ENCODE data around the gene TMEM163. TPM values are rescaled to one million over a fixed set of nuclear protein-coding genes. Genes with fewer than 3 reads are reported as not detected.

The TMEM163 gene
- total RNA-seq, 1 donor from 2014 or later, result 0.21 TPM

DNA sequence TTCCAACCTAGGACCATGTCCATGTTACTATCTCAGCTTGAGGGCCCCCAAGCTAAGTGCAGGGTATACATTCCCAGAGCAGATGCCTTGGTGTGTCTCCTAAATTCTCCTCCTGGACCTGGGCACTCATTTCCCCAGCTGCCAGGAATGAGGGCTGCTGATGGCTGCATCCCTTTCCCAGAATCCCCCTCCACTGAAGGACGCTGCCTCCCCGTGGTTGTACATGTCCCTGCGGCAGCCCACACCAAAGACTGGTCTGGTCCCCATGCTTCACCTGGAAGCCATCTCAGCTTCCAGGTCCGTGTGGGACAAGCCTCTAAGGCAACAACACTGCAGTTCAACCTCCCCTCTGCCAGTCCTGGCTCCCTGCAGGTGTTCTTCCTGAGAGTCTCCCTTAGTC, 14.6 kb downstream of the TMEM163 start:
- peaks cover 43% of the 10 kb centered on the region for H3K27me3 Mint-ChIP-seq (ENCODE audit: insufficient read depth)
- intact Hi-C loops (cut with micrococcal nuclease), result no loop called here
- H3K27ac Mint-ChIP-seq, result no peak overlapping the region
- no peak overlapping the region for H3K4me3 Mint-ChIP-seq
- H3K9me3 Mint-ChIP-seq, result no peaks in the 10 kb centered on the region
- DNase-seq (ENCODE audit: low spot score), result no peak
- peaks cover 7% of the 10 kb centered on the region for H3K4me1 Mint-ChIP-seq (ENCODE audit: low read depth)
- H3K36me3 Mint-ChIP-seq (ENCODE audit: low read depth), result no peaks in the 10 kb centered on the region

DNA sequence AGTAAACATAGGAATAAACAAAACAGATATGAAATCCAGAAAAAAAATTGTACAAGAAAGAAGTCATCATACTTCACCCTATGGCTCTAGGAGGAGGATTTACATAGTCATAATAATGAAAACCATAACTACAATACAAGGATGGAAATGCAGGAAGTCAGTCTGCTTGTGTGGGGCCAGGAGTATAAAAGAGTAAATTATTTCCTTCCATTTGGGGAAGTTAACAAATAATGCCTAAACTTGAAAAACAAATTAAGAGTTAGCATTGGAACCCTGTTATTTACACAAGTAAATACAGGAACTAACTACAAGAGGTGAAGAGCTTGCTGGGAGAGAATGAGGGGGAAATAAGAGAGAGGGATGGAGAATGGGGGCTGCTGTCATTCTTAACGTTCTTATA, 15.4 kb downstream of the TMEM163 start:
- H3K27ac Mint-ChIP-seq, result no peak overlapping the region
- intact Hi-C loops (cut with micrococcal nuclease), result no loop called here
- H3K27me3 Mint-ChIP-seq (ENCODE audit: insufficient read depth), result peaks cover 38% of the 10 kb centered on the region
- H3K9me3 Mint-ChIP-seq, result no peaks in the 10 kb centered on the region
- no peaks in the 10 kb centered on the region for H3K36me3 Mint-ChIP-seq (ENCODE audit: low read depth)
- no peak for DNase-seq (ENCODE audit: low spot score)
- no peak overlapping the region for H3K4me3 Mint-ChIP-seq
- peaks cover 7% of the 10 kb centered on the region for H3K4me1 Mint-ChIP-seq (ENCODE audit: low read depth)

DNA sequence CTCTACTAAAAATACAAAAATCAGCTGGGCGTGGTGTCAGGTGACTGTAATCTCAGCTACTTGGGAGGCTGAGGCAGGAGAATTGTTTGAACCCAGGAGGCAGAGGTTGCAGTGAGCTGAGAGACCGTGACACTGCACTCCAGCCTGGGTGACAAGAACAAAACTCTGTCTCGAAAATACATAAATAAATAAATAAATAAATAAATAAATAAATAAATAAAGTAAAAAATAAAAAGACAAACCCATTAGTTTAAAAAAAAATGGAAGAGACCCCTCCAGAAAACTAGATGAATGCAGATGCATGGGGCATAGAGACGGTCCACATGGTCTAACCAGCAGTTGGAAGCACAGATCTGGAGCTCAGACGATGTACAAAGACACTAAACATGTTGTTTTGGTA, 18.1 kb downstream of the TMEM163 start:
- peaks cover 28% of the 10 kb centered on the region for H3K27me3 Mint-ChIP-seq (ENCODE audit: insufficient read depth)
- H3K27ac Mint-ChIP-seq, result no peak overlapping the region
- H3K4me3 Mint-ChIP-seq, result no peak overlapping the region
- no peaks in the 10 kb centered on the region for H3K9me3 Mint-ChIP-seq
- H3K4me1 Mint-ChIP-seq (ENCODE audit: low read depth), result no peaks in the 10 kb centered on the region
- DNase-seq (ENCODE audit: low spot score), result no peak
- H3K36me3 Mint-ChIP-seq (ENCODE audit: low read depth), result no peaks in the 10 kb centered on the region
- intact Hi-C loops (cut with micrococcal nuclease), result no loop called here

DNA sequence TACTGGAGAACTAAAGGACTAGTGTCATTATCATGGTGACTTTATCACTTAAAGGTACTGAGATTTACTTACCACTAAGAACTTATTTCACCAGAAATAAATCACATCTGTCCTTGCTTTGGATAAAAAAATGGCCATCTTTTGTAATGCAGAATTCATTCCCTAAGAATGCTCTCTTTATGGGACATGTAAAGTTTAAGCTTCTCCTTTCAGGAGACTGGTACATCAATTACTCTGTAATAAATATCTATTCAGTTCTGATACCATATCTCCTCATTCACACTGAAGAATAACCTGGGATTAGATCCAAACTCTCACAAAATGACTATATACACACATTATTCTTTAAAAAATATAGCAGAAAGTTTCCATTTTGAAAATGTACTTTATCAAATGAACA, 24.4 kb downstream of the TMEM163 start:
- Mint-ChIP-seq H3K27me3 (ENCODE audit: insufficient read depth) (peaks cover 16% of the 10 kb centered on the region), H3K4me1 (ENCODE audit: low read depth) (no peaks in the 10 kb centered on the region)

DNA sequence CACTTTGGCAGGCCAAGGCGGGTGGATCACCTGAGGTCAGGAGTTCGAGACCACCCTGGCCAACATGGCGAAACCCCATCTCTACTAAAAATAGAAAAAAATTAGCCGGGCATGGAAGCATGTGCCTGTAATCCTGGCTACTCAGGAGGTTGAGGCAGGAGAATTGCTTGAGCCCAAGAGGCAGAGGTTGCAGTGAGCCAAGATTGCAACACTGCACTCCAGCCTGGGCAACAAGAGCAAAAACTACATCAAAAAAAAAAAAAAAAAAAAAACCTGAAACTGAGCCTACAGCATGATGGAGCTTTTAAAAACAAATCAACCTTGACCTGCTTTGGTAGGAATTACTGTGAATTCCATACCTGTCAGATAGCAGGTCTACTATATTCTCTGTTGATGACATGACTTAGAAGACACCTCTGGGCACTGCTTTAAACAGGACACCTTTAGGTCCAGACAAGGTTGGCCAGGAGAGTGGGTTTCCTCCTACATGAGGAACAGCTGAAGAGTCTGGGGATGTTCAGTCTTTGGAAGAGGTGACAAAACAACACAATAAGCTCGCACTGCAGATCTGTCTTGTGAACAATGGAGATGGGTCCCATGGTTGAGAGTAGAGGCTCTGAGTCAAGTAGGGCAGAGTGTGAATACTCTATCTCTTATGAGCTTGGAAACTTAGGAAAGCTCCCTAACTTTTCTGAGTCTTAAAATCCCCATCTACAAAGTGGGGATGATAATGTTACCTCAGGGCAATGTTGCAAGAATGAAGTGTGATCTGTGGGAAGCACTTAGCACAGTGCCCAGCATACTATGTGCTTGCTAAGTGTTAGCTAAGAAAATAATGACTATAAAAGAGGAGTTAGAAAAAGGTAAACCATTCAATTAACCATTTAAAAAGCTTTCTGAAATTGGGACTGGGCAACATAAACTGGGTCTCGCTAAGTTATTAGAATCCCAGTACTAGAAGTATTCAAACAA, 25.2 kb downstream of the TMEM163 start:
- no peak overlapping the region for H3K27ac Mint-ChIP-seq
- peaks cover 14% of the 10 kb centered on the region for H3K27me3 Mint-ChIP-seq (ENCODE audit: insufficient read depth)
- no peak overlapping the region for H3K4me3 Mint-ChIP-seq
- intact Hi-C loops (cut with micrococcal nuclease), result no loop called here
- DNase-seq (ENCODE audit: low spot score), result no peak
- H3K9me3 Mint-ChIP-seq, result no peaks in the 10 kb centered on the region
- no peaks in the 10 kb centered on the region for H3K36me3 Mint-ChIP-seq (ENCODE audit: low read depth)
- H3K4me1 Mint-ChIP-seq (ENCODE audit: low read depth), result no peaks in the 10 kb centered on the region

More for the DNA sequence above, 24.4 kb downstream of the TMEM163 start:
- Mint-ChIP-seq H3K27ac (no peak overlapping the region), H3K9me3 (no peaks in the 10 kb centered on the region), H3K36me3 (ENCODE audit: low read depth) (no peaks in the 10 kb centered on the region), H3K4me3 (no peak overlapping the region)
- intact Hi-C loops (cut with micrococcal nuclease), result no loop called here
- DNase-seq (ENCODE audit: low spot score), result no peak

DNA sequence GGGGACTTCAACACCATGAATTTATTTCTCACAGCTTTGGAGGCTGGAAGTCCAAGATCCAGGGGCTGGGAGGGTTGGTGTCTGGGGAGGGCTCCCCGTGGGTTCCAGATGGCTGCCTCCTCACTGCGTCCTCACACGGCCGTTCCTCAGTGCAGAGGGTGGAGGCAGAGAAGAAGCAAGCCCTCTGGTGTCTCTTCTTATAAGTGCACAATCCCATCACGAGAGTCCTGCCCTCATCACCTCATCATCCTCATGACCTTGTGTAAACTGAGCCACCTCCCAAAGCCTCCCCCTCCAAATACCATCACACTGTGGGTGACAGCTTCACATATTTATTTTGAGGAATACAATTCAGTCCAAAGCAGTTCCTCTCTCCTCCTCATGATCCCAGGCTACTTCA, 26.3 kb downstream of the TMEM163 start:
- no peaks in the 10 kb centered on the region for H3K36me3 Mint-ChIP-seq (ENCODE audit: low read depth)
- peaks cover 18% of the 10 kb centered on the region for H3K27me3 Mint-ChIP-seq (ENCODE audit: insufficient read depth)
- no peak overlapping the region for H3K27ac Mint-ChIP-seq
- H3K9me3 Mint-ChIP-seq, result no peaks in the 10 kb centered on the region
- DNase-seq (ENCODE audit: low spot score), result no peak
- intact Hi-C loops (cut with micrococcal nuclease), result no loop called here
- H3K4me1 Mint-ChIP-seq (ENCODE audit: low read depth), result no peaks in the 10 kb centered on the region
- no peak overlapping the region for H3K4me3 Mint-ChIP-seq

DNA sequence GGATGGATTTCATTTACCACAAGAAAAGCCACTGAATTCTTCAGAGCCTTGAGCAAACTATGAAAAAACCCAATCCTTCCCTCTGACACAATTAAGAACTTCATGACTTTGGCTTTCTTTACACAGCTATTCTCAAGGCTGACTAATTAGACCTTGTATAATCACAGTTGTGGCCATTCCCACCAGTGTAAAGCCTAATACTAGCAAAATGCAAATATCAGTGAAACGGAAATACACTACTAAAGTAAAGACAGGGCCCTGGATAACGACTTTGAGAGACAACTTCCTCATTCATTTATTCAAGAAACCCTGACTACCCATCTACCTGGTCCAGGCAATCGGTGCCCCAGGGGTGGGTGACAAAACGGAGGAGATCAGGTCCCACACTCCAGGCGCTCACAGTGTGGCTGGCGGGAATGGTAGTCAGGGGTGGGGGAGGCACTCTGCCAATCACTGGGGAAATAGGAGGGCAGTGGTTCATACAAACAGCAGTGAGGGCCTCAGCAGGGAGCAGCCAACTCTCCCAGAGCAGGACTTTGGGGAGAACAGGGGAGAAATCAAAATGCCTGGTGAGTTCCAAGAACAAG, 28.1 kb downstream of the TMEM163 start:
- H3K36me3 Mint-ChIP-seq (ENCODE audit: low read depth), result no peaks in the 10 kb centered on the region
- H3K4me3 Mint-ChIP-seq, result no peak overlapping the region
- H3K9me3 Mint-ChIP-seq, result no peaks in the 10 kb centered on the region
- H3K27ac Mint-ChIP-seq, result no peak overlapping the region
- no peak for DNase-seq (ENCODE audit: low spot score)
- intact Hi-C loops (cut with micrococcal nuclease), result no loop called here
- H3K27me3 Mint-ChIP-seq (ENCODE audit: insufficient read depth), result peaks cover 15% of the 10 kb centered on the region
- H3K4me1 Mint-ChIP-seq (ENCODE audit: low read depth), result no peaks in the 10 kb centered on the region

DNA sequence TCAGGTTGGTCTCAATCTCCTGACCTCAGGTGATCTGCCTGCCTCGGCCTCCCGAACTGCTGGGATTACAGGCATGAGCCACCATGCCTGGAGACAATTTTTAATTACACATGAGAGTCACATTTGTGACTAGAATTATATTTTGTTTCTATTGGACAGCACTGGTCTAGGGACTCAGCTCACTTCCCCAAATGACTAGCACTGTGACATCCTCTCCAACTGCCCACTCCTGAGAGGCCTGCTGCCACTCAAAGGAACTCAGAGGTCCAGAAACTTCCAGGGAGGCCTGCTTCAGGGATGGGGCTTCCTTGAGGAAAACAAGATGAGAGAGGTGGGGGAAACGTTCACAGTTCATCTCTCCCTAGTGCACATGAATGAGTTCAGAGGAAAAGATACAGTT, 29.5 kb downstream of the TMEM163 start:
- no peak for DNase-seq (ENCODE audit: low spot score)
- intact Hi-C loops (cut with micrococcal nuclease), result loop anchor here (10.0 kb wide), 1 partner anchor 405 kb away; no protein-coding TSS in a partner anchor
- Mint-ChIP-seq H3K4me3 (no peak overlapping the region), H3K9me3 (no peaks in the 10 kb centered on the region), H3K27ac (no peak overlapping the region), H3K27me3 (ENCODE audit: insufficient read depth) (peaks cover 12% of the 10 kb centered on the region), H3K4me1 (ENCODE audit: low read depth) (peaks cover under 1% of the 10 kb centered on the region), H3K36me3 (ENCODE audit: low read depth) (no peaks in the 10 kb centered on the region)

DNA sequence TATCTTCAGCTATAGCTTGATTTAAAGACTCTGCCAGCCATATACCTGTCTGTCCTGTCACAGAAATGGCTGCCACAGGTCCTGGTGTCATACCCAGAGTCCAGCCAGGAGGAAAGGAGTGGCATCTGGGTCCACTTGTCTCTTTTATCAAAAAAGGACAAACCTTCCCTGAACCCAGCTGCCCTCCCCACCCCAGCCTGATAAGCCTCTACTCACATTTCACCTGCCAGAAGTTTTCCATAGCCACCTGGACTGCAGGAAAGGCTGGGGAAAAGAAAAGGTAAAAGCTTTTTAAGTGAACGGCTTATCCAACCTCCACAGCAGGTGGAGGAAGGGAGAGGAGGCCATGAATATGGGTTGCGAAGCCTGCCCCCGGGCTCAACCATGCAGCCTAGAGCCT, 32.8 kb downstream of the TMEM163 start:
- intact Hi-C loops (cut with micrococcal nuclease), result loop anchor here (10.0 kb wide), 1 partner anchor 401 kb away; no protein-coding TSS in a partner anchor
- Mint-ChIP-seq H3K9me3 (peaks cover 6% of the 10 kb centered on the region), H3K36me3 (ENCODE audit: low read depth) (peaks cover 6% of the 10 kb centered on the region), H3K4me3 (no peak overlapping the region), H3K4me1 (ENCODE audit: low read depth) (peaks cover 33% of the 10 kb centered on the region), H3K27ac (no peak overlapping the region), H3K27me3 (ENCODE audit: insufficient read depth) (peaks cover 12% of the 10 kb centered on the region)
- DNase-seq (ENCODE audit: low spot score), result no peak

DNA sequence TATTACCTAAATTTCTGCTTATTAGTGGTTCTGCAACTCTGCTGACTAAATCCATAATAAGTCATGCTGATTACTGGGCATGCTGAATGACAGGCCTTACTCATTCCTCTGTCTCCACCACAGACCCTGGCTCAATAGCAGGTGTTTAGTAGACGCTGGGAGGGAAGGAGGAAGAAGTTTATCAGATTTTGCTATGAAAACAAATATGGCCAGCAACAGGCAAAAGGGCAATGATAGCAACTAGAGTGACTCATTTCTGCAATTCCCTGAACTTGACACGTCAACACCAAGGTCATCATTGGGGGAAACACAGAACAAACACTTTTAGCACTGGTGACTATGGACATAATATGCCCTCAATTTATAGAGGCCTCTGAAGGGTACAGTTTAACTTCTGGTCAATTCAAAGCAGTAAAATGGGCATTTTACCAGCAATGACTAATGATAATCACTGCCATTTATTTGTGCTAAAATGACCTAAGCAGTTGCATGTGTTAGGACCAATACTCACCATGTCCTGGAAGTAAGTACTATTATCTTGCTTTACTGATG, 35.2 kb downstream of the TMEM163 start:
- Mint-ChIP-seq H3K9me3 (peaks cover 6% of the 10 kb centered on the region), H3K4me1 (ENCODE audit: low read depth) (peaks cover 53% of the 10 kb centered on the region), H3K27me3 (ENCODE audit: insufficient read depth) (peaks cover 12% of the 10 kb centered on the region), H3K27ac (no peak overlapping the region), H3K36me3 (ENCODE audit: low read depth) (peaks cover 6% of the 10 kb centered on the region), H3K4me3 (no peak overlapping the region)
- intact Hi-C loops (cut with micrococcal nuclease), result loop anchor here (1.0 to 10.0 kb wide), 5 partner anchors 13 to 450 kb away; partner anchors contain the start of gene CCNT2
- DNase-seq (ENCODE audit: low spot score), result no peak

DNA sequence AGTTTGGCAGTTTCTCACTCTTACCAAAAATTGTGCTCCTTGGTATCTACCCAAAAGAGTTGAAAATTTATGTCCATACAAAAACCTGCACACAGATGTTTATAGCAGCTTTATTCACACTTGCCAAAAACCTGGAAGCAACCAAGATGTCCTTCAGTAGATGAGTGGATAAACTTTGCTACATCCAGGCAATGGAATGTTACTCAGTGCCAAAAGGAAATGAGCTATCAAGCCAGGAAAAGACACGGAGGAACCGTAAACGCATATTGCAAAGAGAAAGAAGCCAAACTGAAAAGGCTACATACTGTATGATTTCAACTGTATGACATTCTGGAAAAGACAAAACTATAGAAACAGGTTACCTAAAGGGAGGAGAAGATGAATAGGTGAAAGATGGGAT, 36.1 kb downstream of the TMEM163 start:
- no peak for DNase-seq (ENCODE audit: low spot score)
- H3K27ac Mint-ChIP-seq, result no peak overlapping the region
- intact Hi-C loops (cut with micrococcal nuclease), result loop anchor here (1.0 to 10.0 kb wide), 5 partner anchors 12 to 449 kb away; partner anchors contain the start of gene CCNT2
- no peak overlapping the region for H3K4me3 Mint-ChIP-seq
- H3K4me1 Mint-ChIP-seq (ENCODE audit: low read depth), result peaks cover 62% of the 10 kb centered on the region
- peaks cover 6% of the 10 kb centered on the region for H3K9me3 Mint-ChIP-seq
- H3K36me3 Mint-ChIP-seq (ENCODE audit: low read depth), result peaks cover 6% of the 10 kb centered on the region
- peaks cover 8% of the 10 kb centered on the region for H3K27me3 Mint-ChIP-seq (ENCODE audit: insufficient read depth)

DNA sequence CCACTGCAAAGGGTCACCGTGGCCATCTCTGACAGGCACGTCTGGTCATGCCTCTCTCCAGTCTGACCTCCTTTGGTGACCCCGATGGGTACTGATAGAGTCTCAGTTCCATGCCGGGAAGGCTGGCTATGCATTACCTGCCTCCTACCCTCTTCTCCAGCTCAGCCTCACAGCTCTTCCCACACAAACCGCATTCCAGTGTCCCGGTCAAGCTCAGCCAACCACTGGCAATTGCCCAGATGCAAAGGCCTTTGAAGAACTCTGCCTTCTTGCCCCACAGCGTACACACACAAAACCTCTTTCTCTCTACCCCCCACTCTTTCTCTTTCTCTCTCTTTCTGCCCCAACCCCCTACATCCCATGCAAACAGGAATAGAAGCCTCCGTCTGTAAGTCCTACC, 37.6 kb downstream of the TMEM163 start:
- Mint-ChIP-seq H3K4me3 (no peak overlapping the region), H3K4me1 (ENCODE audit: low read depth) (peaks cover 77% of the 10 kb centered on the region), H3K27me3 (ENCODE audit: insufficient read depth) (peaks cover 8% of the 10 kb centered on the region), H3K9me3 (peaks cover 6% of the 10 kb centered on the region), H3K36me3 (ENCODE audit: low read depth) (peaks cover 11% of the 10 kb centered on the region), H3K27ac (no peak overlapping the region)
- intact Hi-C loops (cut with micrococcal nuclease), result loop anchor here (5.0 to 10.0 kb wide), 2 partner anchors 236 to 396 kb away; partner anchors contain the start of gene CCNT2
- DNase-seq (ENCODE audit: low spot score), result no peak

DNA sequence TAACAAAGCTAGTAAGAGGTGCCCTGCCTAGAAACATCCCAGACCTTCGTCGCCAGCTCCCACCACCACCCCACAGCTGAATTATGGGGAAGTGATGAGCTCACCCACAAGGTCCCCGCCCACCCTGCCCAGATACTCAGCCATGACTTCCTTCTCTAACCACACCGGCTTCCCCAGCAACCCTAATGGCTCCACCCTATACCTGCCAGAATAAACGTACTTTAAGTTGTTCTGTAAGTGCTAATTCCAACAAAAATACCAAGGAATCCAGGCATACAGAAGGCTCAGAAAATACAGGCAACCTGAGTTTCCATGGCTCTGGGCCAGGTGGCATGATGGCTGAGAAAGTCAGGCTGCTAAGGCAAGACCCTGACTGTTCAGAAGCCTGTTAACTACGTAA, 39.1 kb downstream of the TMEM163 start:
- H3K4me1 Mint-ChIP-seq (ENCODE audit: low read depth), result peaks cover 77% of the 10 kb centered on the region
- H3K27me3 Mint-ChIP-seq (ENCODE audit: insufficient read depth), result peaks cover 17% of the 10 kb centered on the region
- H3K4me3 Mint-ChIP-seq, result no peak overlapping the region
- intact Hi-C loops (cut with micrococcal nuclease), result loop anchor here (5.0 to 10.0 kb wide), 3 partner anchors 238 to 562 kb away; partner anchors contain the start of gene CCNT2
- H3K27ac Mint-ChIP-seq, result no peak overlapping the region
- H3K9me3 Mint-ChIP-seq, result peaks cover 6% of the 10 kb centered on the region
- no peak for DNase-seq (ENCODE audit: low spot score)
- peaks cover 11% of the 10 kb centered on the region for H3K36me3 Mint-ChIP-seq (ENCODE audit: low read depth)
